Activated effector memory CD4-positive, alpha-beta T cell treated with Interleukin-2 at 50 U/mL for 16 hours (primary cell): Measurements from ENCODE around the gene FGD3.

Source experiments
- DNase-seq: peaks from one replicate; pipeline ENCODE4 v3.0.0-alpha.2; 2020

FGD3 gene

GRCh38 chr9:93082841-93083411, 135.6 kb downstream of the FGD3 start:
- DNase-seq: no peak

GRCh38 chr9:93083592-93084470, 136.5 kb downstream of the FGD3 start:
- no peak for DNase-seq

- DNase-seq: no peak
Measured at GRCh38 chr9:93084471-93084881, 137.2 kb downstream of the FGD3 start.

GRCh38 chr9:93085676-93086075, 138.4 kb downstream of the FGD3 start:
- DNase-seq: no peak
